HepG2 (cell line): ENCODE results near the gene PLEKHB2. TPM values are rescaled to one million over a fixed set of nuclear protein-coding genes. Genes with fewer than 3 reads are reported as not detected.
"Not testable (repeated sequence)": the region's sequence is repeated elsewhere in the genome, so short reads cannot be mapped to it uniquely, and the experiment has no call there.

ENCODE experiments used
- ATAC-seq: fragments of 200-7000 bp; cut with Tn5 transposase; 3 replicates; pipeline ENCODE4 v1.9.1; 2020; ENCODE audit warnings: mild to moderate bottlenecking, moderate library complexity
- BruUV-seq: library from RNA; stranded (reverse); fragments of 400-500 nt; replicated peaks from 2 replicates; lab custom pipeline; 2021; lab: Mats Ljungman, UMichigan
- CTCF ChIA-PET: fragments of 300-600 bp; formaldehyde crosslinking; extraction: SDS; loops from one replicate; lab custom pipeline; 2021; ENCODE audit warnings: low total read pairs, inconsistent platforms, low intra/inter-chr PET ratio; lab: Yijun Ruan, JAX
- POLR2A ChIA-PET: fragments of 350-600 bp; sonication (Branson Sonifier 250); formaldehyde crosslinking; loops from one replicate; lab custom pipeline; 2020; ENCODE audit warnings: antibody characterized with exemption, inconsistent platforms; lab: Yijun Ruan, JAX
- DNase-seq: peaks from one replicate; pipeline ENCODE4 v3.0.0-alpha.2; 2015; ENCODE audit warnings: low spot score
- FAIRE-seq: peaks from 3 replicates; lab custom pipeline; 2011; peaks lifted over from hg19 to GRCh38; lab: Jason Lieb, UNC
- H2AFZ ChIP-seq: one replicate; pipeline ENCODE4 v1.6.1; 2011; ENCODE audit warnings: low read length, inconsistent platforms
- H3K27ac ChIP-seq: fragments of 300-600 bp; 3 replicates; pipeline ENCODE4 v1.8.0; 2011; ENCODE audit warnings: mixed run types, mild to moderate bottlenecking, mixed read lengths, low read length, inconsistent platforms; ENCODE audit not compliant: insufficient read depth; ENCODE audit errors: extremely low read length
- H3K27me3 ChIP-seq, 2 experiments: fragments of 200-600 bp in 1 of 2; 2 replicates in 1 of 2; 3 replicates in 1 of 2; pipeline versions ENCODE4 v1.6.0 to v1.8.0; 2011; ENCODE audit warnings: low read length in 2 of 2, mild to moderate bottlenecking in 2 of 2, moderate library complexity in 2 of 2, inconsistent platforms in 1 of 2; ENCODE audit not compliant: insufficient read depth in 2 of 2, control insufficient read depth in 1 of 2
- H3K36me3 ChIP-seq, 2 experiments: fragments of 200-600 bp in 1 of 2; replicated peaks in 1 of 2; 2 replicates in 1 of 2; 3 replicates in 1 of 2; pipeline versions ENCODE4 v1.5.1 to v1.8.0; 2011; ENCODE audit warnings: low read length in 2 of 2, inconsistent platforms in 1 of 2; ENCODE audit not compliant: insufficient read depth in 2 of 2, control insufficient read depth in 1 of 2
- H3K4me1 ChIP-seq: 2 replicates; pipeline ENCODE4 v1.5.1; 2012; ENCODE audit warnings: low read length, inconsistent platforms; ENCODE audit not compliant: insufficient read depth
- H3K4me2 ChIP-seq: 2 replicates; pipeline ENCODE4 v1.6.0; 2011; ENCODE audit warnings: low read depth, low read length, inconsistent platforms
- H3K4me3 ChIP-seq, 3 experiments: fragments of 200-600 bp in 1 of 3; sonication (generic), shearing (Covaris generic) in 1 of 3; replicated peaks in 1 of 3; 2 replicates each; pipeline ENCODE4 v1.5.1; 2011 to 2016; ENCODE audit warnings: low read length in 3 of 3, inconsistent platforms in 2 of 3, low read depth in 2 of 3, mild to moderate bottlenecking in 2 of 3, control low read depth in 1 of 3, mixed read lengths in 1 of 3; ENCODE audit not compliant: insufficient read depth in 1 of 3
- H3K79me2 ChIP-seq: one replicate; pipeline ENCODE4 v1.6.1; 2011; ENCODE audit warnings: low read length, inconsistent platforms; ENCODE audit not compliant: insufficient read depth
- H3K9ac ChIP-seq: 2 replicates; pipeline ENCODE4 v1.6.0; 2011; ENCODE audit warnings: mild to moderate bottlenecking, low read depth, low read length, inconsistent platforms; ENCODE audit not compliant: insufficient read depth
- H3K9me3 ChIP-seq: 2 replicates; pipeline ENCODE4 v1.5.1; 2012; ENCODE audit warnings: mild to moderate bottlenecking, low read length
- H4K20me1 ChIP-seq: 2 replicates; pipeline ENCODE4 v1.6.0; 2011; ENCODE audit warnings: inconsistent platforms, mild to moderate bottlenecking, low read length, moderate library complexity; ENCODE audit not compliant: insufficient read depth
- ZC3H13 ChIP-seq: sonication (generic); formaldehyde crosslinking; IDR thresholded peaks from 2 replicates; pipeline ENCODE4 v1.8.1; 2023; ENCODE audit warnings: mild to moderate bottlenecking, missing genetic modification reagents, moderate library complexity
- WGBS: methylation state at CpG from one replicate; pipeline ENCODE4 v1.1.6; 2017; ENCODE audit warnings: low lambda C conversion rate; 5-methylcytosine and 5-hydroxymethylcytosine counted together
- in situ Hi-C: cut with HindIII; loops from 2 replicates; pipeline ENCODE4 v1.10.0; 2017; ENCODE audit warnings: low pct_unique_long_range_greater_than_20kb; ENCODE audit not compliant: extremely low pct_ligation_motif_present
- intact Hi-C: fragments of 100-400 bp; cut with micrococcal nuclease; formaldehyde crosslinking; loops from one replicate; pipeline ENCODE4 v1.10.0; 2022; ENCODE audit not compliant: unreplicated experiment
- polyA plus RNA-seq, 8 experiments: library from polyadenylated mRNA; depleted of rRNA in 3 of 8; stranded (reverse) in 7 of 8; unstranded in 1 of 8; fragments of >200 nt; fragmentation: Illumina TruSeq in 4 of 8; extraction: Trizol in 4 of 8; gene quantifications; 2 replicates each; pipeline versions ENCODE4 v1.2.1 to v1.2.3, GENCODE V29; 2011 to 2016; ENCODE audit warnings: low read depth in 4 of 8, missing spikeins in 1 of 8, mixed read lengths in 1 of 8; ENCODE audit not compliant: insufficient read depth in 1 of 8
- total RNA-seq, 5 experiments: library from RNA; depleted of rRNA; stranded (reverse); fragments of >200 nt; fragmentation: Illumina TruSeq; extraction: Trizol; gene quantifications; 2 replicates each; pipeline ENCODE4 v1.2.3, GENCODE V29; 2016; ENCODE audit warnings: low read depth in 1 of 5
- TF ChIP-seq, protein P1 (sequence below), 2 experiments: sonication (generic) in 1 of 2; formaldehyde crosslinking in 1 of 2; IDR thresholded peaks; 2 replicates each; pipeline versions ENCODE4 v1.4.0 to v1.6.1; 2016 to 2020; ENCODE audit warnings: borderline replicate concordance in 1 of 2, low read depth in 1 of 2, mild to moderate bottlenecking in 1 of 2, missing genetic modification reagents in 1 of 2

The PLEKHB2 gene
- total and polyA plus RNA-seq, 2 of the 13 experiments (the other 11 are each of a cell fraction or from before 2014, with no cell fraction given), result 73.0 to 78.9 TPM

DNA sequence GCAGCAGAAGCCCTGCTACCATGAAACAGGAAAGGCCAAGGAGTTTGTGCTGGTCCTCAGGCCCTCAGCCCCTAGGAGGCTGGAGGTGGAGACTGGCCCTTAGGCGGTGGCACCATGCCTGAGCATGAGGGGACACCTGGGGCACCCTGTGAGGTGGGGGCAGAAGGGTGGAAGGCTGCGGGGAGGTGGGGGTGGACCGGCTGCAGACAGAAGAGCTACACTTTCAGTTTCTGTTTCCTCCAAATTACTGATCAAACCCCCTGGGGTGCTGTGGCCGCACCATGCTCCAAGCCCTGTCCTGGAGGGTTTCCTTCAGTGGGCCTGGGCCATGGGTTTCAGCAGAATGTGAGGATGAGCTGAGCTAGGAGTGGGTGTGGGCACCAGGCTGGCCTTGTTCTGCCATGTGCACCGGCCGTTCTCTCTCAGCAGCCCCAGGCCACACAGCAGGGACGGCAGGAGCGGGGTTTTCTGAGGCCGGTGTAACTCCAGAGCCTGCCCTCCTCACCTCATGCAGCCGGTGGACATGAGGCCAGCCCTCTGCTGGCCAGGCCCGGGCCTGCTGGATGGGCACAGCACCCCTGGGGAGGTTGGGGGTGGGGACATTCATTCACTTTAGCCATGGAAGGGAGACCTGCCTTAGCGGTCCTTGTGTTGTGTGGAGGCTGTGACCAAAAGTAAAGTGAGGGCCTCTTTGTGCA lies 51.5 kb downstream of the PLEKHB2 start (continued):
- TF ChIP-seq ZC3H13, result no peak
- TF ChIP-seq, protein P1, sequence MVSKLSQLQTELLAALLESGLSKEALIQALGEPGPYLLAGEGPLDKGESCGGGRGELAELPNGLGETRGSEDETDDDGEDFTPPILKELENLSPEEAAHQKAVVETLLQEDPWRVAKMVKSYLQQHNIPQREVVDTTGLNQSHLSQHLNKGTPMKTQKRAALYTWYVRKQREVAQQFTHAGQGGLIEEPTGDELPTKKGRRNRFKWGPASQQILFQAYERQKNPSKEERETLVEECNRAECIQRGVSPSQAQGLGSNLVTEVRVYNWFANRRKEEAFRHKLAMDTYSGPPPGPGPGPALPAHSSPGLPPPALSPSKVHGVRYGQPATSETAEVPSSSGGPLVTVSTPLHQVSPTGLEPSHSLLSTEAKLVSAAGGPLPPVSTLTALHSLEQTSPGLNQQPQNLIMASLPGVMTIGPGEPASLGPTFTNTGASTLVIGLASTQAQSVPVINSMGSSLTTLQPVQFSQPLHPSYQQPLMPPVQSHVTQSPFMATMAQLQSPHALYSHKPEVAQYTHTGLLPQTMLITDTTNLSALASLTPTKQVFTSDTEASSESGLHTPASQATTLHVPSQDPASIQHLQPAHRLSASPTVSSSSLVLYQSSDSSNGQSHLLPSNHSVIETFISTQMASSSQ (IDR thresholded peaks at IDR 0.05; ENCODE audit: low read depth), result no peak
- TF ChIP-seq, protein P1 (CRISPR knock-in tag; IDR thresholded peaks at IDR 0.05; ENCODE audit: borderline replicate concordance), result no peak

GRCh38 chr2:131165562-131165961 lies 60.4 kb downstream of the PLEKHB2 start:
- intact Hi-C loops, POLR2A ChIA-PET: not testable (repeated sequence)

More at GRCh38 chr2:131165562-131165961, 60.4 kb downstream of the PLEKHB2 start:
- DNase-seq, H3K4me2 ChIP-seq, CTCF ChIA-PET, ATAC-seq, H3K4me3 ChIP-seq, H2AFZ ChIP-seq, H3K9me3 ChIP-seq, H3K79me2 ChIP-seq, H3K27ac ChIP-seq, H4K20me1 ChIP-seq, H3K27me3 ChIP-seq, BruUV-seq, H3K36me3 ChIP-seq, H3K4me1 ChIP-seq, H3K9ac ChIP-seq, FAIRE-seq: not testable (repeated sequence)
- 45% methylated on average over 5 of the region's 5 CpGs for WGBS
- in situ Hi-C loops, result loop anchor here (25.0 kb wide), 1 partner anchor 497 kb away; no protein-coding TSS in a partner anchor
